HL-60/S4 treated with phorbol 12-myristate 13-acetate at 8.2 ng/mL for 4 days and 3 days (cell line): Measurements from ENCODE around the gene ATF1.

Experiments
- in situ Hi-C: fragments of 300-500 bp; cut with MboI; formaldehyde crosslinking; loops from 2 replicates; pipeline ENCODE4 v1.15.0; 2022; ENCODE audit warnings: low sequenced_read_pairs

Gene ATF1

DNA sequence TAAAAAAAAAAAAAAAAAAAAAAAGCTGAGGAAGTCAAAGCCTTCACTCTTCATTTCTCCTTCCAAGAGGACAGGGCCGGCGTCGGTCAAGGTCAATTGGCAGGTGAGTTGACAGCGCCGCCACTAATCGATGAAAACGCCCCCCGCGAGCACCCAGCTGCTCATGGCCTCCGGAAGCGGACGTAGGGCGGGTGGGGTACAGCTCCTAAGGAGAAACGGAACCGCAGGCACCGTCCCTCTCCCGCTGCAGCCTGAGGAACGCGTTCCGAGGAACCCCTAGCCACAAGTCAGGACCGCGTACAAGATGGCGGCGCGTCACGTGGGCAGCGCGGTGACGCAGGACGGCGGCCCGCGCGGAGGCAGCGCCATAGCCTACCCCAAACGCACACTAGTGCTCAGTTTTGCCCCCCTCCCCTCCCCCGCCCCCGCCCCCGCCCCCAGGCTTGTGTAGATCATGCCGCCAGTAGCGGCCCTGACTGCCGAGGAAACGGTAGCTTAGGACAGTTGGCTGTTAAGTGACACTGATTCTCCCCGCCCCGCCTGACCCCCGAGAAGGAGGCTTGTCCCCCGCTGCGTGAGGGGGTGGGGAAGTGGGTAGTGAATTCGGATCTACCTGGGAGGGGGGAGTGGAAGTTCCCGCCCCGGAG is at the start of gene ATF1:
Gene ATF1 (plus strand): TSS at position 463 of the 647 bp plus-strand sequence. CDS start 16,045 bp downstream, outside the sequence.
- in situ Hi-C loops = no loop called here

DNA sequence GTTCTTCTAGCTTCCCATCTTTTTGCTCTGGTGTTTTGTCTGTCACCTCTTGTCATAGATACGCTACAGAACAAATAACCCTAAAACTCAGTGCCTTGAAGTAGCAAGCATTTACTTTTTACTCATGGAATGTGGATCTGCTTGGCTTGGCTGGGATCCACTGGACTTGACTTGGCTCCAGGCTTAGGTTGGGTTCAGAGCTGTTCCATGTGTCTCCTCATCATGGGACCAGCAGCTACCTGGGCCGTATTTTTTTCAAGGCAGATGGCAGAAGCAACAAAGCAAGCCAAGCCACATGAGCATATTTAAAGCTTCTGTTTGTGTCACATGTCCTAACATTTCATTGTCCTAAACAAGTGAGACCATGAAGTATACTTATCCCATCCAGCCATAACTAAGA is 48.7 kb upstream of the ATF1 start:
- in situ Hi-C loops = no loop called here

DNA sequence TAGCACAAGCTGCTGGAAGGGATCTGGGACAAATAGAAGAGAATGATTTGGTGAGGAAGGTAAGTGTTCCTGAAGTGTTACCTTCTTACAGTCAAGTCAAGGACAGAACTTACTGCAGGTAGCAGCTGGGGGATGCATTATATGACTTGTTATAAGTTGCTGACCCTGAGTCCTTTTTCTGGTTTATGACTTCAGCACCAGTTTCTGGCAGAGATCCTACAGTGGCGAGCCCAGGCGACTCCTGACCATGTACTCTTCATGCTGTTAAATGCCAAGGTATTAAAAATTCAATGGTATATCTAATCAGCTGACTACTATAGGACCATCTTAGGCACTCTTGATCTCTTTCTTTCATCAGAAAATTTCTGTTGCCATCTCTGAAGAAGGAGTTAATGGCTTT is 45.1 kb upstream of the ATF1 start:
- in situ Hi-C loops = no loop called here

DNA sequence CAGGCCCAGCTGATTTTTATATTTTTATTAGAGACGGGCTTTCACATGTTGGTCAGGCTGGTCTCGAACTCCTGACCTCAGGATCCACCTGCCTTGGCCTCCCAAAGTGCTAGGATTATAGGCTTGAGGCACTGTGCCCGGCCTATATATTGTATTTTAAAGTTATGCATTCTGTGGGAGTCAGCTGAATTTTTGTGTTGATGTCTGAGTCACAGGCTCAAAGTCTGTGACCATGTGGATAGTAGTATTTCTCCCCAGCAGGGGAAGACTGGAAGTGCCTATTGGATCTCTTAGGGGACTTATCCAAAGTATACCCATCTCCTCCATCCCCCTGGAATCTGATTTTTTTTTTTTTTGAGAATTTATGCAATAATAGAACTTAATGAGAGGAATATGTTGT is 43.8 kb upstream of the ATF1 start:
- in situ Hi-C loops = no loop called here

DNA sequence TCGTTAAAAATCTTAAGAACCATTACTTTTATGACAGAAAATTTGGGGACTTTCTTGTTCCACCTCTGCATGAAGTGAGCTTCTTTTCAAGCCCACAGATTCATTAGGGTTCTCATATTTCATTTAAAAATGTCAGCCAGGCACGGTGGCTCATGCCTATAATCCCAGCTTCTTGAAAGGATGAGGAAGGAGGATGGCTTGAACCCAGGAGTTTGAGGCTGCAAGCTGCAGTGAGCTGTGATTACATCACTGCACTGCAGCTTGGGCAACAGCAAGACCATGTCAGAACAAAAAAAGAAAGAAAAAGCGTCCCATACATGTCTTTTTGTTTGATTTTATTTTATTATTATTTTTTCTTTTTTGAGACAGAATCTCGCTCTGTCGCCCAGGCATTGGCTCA is 43.4 kb upstream of the ATF1 start:
- in situ Hi-C loops = no loop called here

DNA sequence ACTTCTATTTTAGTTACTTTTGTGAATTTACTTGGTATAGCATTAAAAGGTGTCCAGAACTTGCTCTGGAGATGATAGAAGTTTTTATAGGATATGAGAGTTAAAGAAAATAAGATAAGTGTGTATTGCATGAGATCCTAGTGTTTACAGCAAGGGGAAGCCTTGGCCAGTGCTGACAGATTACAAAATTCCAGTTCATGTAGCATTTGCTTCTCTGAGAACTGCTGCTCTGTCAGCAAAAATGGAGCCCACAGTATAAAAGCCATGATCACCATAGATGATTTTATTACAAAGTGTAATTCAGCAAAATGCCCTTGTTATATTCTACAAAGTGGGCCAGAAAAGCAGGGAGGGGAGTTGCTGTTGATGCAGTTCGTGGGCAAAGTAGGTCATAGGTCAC is 40.0 kb upstream of the ATF1 start:
- in situ Hi-C loops = no loop called here

DNA sequence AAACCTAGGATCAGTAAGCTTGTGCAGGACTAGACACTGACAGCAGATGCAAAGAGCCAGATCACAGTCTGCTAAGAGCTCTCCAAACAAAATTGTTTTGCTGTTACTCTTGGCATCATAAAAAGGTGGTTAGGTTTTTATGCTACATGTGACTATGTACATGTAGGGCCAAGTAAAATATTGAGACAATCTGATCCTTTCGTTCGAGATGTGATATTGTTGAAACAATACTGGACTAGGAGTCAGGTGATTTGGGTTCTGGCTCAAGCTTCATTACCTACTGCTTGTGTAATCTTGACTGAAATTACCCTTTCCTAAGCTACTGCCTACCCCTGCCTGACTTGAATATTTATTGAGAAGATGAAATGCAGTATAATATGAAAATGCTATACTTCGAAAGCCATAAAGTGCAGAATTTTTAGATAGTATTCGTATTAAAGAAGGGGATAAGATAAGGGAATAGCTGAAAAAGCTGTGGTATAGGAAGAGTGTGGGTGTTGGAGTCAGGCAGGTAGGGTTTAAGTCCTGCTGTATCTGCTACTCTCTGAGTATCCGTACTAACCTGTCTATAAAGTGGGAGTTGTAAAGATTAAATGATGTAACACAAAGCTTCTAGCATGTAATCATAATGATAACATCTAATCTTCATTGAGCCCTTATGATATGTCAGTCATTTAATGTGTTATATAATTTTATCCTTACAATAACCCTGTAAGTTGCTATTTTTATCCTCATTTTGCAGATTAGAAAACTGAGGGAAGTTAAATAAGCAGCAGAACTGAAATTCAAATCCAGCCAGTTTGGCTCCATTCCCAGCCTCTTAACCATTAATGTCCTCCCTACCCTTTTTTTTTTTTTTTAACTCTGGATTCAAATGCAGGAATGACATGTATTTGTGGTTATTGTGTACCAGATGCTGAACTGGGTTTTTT is 38.6 kb upstream of the ATF1 start:
- in situ Hi-C loops = no loop called here

DNA sequence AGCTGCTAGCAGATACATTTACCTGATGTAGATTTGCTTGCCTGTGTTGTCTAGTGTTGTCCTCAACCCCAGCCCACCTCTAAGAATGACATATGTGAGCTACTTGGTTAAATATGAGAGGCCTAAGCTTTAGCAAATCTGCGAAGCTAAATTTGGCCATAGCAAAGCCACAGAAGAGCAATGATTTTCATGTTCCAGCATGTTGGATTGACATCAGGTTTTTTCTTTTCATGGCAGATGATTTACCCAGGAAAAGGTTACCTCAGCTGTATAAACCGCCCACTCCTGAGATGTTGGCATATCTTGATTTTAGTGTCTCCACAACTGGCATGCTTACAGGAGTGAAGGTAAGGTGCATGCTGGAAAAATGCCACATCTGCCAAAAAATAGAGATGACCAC is 36.4 kb upstream of the ATF1 start:
- in situ Hi-C loops = no loop called here

DNA sequence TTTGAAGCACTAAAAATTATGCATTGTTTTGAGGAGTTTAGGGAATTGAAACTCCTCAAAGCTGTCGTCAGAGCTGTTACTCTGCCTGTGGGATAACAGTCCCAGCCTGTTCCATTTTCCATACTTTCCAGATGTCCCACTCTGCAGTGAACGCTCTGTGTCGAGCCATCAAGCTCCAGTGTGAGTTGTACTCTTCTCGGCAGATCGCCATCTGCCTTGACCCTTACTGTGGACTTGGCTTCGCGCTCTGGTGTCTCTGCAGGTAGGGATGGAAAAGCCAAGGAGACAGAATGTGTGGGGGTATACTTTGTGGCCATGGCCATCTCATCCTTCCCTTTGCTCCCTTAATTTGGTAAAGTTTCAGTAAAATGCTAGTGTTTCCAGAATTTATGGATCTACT is 35.5 kb upstream of the ATF1 start:
- in situ Hi-C loops = no loop called here

DNA sequence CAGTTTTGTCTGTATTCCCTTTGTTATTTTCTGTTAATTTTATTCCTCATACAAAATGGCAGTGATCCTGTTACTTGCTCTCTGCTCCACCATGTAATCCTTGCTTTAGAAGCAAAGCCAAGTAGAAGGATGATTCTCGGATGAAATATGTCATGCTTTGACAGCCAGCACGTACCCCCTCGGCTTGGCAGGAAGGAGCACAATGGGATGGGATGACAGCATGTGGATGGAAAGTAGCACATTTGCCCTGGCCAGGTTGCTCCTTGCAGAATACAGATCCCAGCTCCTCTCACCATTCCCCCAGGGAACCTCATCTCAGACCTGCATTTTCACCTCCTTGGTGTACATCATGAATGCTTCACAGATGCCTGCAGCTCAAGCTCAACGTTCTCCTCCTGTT is 35.1 kb upstream of the ATF1 start:
- in situ Hi-C loops = no loop called here

DNA sequence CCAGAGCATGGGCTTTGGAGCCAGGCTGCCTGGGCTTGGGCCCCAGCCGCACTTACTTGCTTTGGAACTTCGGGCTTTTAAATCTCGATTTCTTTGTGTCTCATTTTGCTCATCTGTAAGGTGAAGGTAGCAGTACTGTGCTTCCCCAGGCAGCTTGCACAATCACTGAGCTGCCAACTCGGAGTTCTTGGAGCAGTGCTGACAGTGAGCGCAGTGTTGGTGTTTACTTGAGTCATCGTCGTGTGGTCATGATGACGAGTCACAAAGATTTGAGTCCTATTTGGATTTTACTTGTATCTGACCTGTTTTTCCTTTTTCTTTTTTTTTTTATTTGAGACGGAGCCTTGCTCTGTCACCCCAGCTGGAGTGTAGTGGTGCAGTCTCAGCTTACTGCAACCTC is 31.3 kb upstream of the ATF1 start:
- in situ Hi-C loops = no loop called here

DNA sequence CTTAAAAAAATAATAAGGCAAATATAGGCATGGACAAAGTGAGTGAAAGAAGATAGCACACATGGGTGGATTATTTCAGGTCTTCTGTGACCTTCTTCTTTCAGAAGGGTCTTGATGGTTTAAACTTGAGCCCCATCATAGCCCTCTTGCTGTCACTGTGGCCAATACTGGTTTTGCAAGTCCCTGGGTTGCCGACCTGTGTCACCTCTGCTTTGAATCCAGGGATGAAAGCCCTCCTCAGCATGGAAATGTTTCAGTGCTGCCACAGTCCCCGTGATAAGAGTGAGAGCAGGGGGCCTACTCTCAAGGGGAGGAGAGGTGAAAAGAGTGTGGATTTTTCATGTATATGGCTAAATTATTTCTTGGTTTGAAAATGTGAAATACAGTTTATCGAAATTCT is 30.2 kb upstream of the ATF1 start:
- in situ Hi-C loops = no loop called here

DNA sequence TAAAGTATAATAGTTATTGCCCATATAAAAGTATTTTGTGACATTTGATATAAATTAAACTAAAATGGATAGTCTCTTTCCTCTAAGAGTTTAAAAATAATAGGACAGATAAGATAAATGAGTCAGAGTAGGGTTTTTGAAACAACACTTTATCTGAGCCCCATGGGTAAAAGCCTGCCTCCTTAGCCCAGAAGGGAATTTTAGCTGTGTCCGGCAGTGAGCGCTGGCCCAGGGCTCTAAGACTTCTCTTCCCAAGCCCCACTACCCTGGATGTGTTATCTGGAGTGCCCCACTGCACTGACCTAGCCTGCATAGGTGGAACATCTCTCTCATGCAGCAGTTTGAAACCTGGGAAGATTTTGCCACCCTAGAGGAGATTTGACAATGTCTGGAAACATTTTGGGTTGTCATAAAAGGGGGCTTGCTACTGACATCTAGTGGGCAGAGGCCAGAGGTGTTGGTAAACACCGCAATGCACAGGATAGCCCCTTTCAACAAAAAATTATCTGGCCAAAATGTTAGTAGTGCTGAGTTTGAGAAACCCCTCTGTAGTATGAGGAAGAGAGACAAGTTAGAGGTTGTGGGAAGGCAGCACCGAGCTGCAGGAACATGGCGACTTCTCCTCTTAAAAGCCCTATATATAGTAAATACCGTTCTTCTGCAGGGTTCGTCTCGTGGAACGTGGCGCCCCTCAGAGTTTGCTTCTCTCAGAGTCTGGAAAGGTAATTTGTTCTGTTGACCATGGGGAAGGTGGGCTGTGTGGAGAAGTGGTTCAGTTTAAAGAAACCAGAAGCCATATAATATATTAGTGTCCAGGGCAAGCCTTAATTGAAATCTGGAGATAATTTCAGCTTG is 29.3 kb upstream of the ATF1 start:
- in situ Hi-C loops = no loop called here

DNA sequence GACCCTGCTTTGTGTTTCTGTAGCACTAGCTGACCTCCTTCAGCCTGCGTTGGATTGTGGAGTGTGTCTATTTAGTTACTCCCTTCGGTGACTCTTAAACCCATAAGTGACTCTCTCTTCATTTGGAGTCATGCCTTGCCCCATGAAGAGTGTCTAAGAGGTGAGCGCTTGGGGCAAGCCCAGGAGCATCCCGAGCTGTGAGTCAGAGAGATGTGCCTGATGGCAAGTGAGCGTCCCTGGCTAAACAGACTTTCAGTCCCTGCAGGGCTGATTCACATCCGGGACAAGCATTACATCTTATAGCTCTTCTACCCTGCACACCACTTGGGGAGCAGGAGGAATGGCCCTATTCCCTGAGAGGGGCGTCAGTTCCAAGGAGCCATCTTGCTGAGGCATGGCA is 24.3 kb upstream of the ATF1 start:
- in situ Hi-C loops = no loop called here

DNA sequence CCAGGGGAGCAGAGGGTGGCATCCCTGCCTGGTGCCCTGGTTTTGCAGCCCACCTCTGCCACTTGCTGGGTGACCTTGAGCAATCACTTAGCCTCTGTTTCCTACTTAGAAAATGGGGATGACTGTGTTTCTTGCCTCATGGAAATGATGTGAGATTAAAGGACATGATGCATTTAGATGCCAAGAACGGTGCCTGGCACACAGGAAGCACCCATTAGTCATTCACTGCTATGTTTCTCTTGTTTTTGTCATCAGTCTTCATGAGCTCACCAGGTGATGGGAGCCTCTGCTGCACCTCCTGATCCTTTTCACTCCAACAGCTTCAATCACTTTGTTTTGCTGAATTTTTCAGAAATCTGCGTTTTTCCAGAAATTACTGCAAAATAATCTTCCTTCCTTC is 23.6 kb upstream of the ATF1 start:
- in situ Hi-C loops = no loop called here

DNA sequence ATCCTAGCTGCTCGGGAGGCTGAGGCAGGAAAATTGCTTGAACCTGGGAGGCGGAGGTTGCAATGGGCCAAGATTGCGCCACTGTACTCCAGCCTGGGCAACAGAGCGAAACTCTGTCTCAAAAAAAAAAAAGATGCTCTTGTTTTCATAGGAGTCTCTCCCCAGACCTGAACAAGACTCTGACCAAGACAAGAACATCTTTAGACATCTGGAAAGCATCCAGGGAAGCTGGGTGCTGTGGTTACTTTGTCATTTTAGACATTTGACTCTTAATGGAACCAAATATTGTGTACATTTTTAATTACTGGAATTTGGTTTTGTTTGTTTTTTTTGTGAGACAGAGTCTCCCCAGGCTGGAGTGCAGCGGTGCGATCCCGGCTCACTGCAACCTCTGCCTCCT is 21.1 kb upstream of the ATF1 start:
- in situ Hi-C loops = no loop called here

DNA sequence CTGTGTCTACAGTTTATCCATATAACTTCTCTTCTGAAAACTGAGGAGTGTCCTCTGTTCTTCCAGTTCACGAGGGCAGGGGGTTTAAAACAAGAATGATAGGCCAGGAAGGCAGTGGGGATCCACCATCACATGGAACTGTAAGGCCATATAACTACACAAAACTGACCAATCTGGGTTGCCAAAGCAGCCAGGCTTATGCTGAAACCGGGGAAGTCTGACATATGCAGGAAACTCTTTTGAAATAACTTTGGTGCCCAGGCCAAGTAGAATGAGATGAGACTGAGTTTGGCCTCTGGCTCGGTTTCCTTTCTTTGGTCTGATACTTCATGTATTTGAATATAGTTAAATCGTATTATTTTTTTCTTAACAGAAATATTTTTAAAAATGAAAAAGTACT is 18.0 kb upstream of the ATF1 start:
- in situ Hi-C loops = no loop called here

DNA sequence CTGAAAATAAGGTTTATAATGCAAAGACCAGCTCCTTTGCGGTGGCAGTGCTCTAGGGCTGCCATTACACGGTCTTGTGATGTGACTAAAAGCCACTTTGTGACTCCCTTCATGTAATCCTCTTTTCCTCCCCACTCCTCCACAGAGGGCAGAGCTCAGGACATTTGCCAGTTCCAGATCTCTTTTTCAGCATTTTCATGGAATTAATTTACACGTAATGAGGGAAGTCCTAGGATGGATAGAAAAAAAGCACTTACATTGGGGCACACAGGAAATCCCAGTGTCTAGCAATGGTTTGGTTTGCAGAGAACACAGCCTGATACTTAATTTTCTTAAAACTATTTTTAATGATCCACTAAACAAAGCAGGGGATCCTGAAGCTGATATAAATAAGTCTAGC is 17.5 kb upstream of the ATF1 start:
- in situ Hi-C loops = no loop called here

DNA sequence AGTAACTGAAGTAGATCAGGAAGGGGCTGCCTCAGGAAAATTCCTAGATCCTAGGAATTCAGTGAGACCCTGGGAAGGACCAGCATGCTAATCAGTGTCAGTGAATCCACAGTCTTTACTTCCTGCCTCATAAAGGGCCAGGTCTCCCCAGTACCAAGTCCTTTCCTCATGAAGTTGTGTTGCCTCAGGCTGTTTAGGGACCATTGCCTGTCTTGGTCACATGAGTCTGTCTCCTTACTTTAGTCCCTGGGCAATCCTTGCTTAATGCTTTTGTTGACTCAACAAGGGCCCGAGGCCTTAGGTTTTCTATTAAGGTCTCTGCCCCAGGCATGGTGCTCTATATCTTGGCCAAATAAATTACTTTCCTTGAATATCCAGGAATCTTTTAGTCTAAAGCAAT is 16.1 kb upstream of the ATF1 start:
- in situ Hi-C loops = no loop called here

DNA sequence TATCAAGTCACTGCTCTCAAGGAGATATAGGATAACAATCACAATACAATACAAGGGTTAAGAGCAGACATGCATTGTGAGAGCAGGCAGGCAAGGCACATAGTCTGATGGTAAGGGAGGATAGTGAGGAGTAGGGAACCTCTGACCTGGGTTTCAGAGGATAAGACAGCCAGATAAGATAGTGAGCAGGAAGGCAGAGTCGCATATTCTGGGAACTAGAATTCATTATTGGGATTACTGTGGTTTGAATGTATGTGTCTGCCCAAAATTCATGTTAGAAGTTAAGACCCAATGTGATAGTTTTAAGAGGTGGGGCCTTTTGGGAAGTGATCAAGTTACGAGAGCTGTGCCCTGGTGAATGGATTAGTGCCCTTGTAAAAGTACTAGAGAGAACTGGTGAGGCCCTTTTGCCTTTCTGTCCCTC is 14.4 kb upstream of the ATF1 start:
- in situ Hi-C loops = no loop called here

DNA sequence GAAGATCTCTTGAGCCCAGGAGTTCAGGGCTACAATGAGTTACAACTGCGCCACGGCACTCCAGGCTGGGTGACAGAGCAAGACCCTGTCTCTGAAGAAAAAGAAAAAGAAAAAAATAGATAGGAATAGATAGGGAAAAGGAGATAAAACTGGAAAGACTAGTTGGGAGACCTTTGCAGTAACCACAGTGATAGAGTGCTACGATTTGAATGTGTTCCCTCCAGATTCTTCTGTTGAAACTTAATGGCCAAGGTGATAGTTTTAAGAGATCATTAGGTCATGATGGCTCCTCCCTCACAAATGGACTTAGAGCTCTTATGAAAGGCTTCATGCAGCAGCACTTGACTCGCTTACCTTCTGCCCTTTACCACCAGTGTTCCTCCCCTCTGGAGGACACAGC is 13.5 kb upstream of the ATF1 start:
- in situ Hi-C loops = no loop called here
